Activated CD8-positive, alpha-beta T cell treated with anti-CD3 and anti-CD28 coated beads for 36 hours (primary cell): ENCODE data around the gene MRPL53. TPM values are rescaled to one million over a fixed set of nuclear protein-coding genes. Genes with fewer than 3 reads are reported as not detected.

Source experiments
- ATAC-seq: fragments of 200-7000 bp; cut with Tn5 transposase; one replicate; pipeline ENCODE4 v1.10.0; 2021; ENCODE audit warnings: mild to moderate bottlenecking, moderate library complexity
- CTCF ChIA-PET: fragments of 350-600 bp; sonication (Branson Sonifier 250); formaldehyde crosslinking; loops from one replicate; lab custom pipeline; 2021; ENCODE audit warnings: antibody characterized with exemption; lab: Charles Lee
- POLR2A ChIA-PET: fragments of 350-600 bp; sonication (Branson Sonifier 250); formaldehyde crosslinking; loops from one replicate; lab custom pipeline; 2021; ENCODE audit warnings: antibody characterized with exemption; lab: Charles Lee
- DNase-seq: peaks from one replicate; pipeline ENCODE4 v3.0.0-alpha.2; 2020
- H3K27ac Mint-ChIP-seq: one replicate; pipeline ENCODE4 v1.8.0; 2021; ENCODE audit warnings: mild to moderate bottlenecking, mixed read lengths
- H3K27me3 Mint-ChIP-seq: one replicate; pipeline ENCODE4 v1.8.0; 2021; ENCODE audit warnings: mixed read lengths
- H3K36me3 Mint-ChIP-seq: one replicate; pipeline ENCODE4 v1.8.0; 2021; ENCODE audit warnings: low read depth, mixed read lengths
- H3K4me1 Mint-ChIP-seq: one replicate; pipeline ENCODE4 v1.8.0; 2021; ENCODE audit warnings: low read depth, mixed read lengths
- H3K4me3 Mint-ChIP-seq: one replicate; pipeline ENCODE4 v1.8.0; 2021; ENCODE audit warnings: mild to moderate bottlenecking, moderate library complexity, mixed read lengths
- H3K9me3 Mint-ChIP-seq: one replicate; pipeline ENCODE4 v1.8.0; 2021; ENCODE audit warnings: mixed read lengths
- CTCF ChIP-seq: fragments of 200-600 bp; IDR thresholded peaks from one replicate; pipeline ENCODE4 v1.8.0; 2022; ENCODE audit warnings: antibody characterized with exemption, mild to moderate bottlenecking
- intact Hi-C: fragments of 100-400 bp; cut with micrococcal nuclease; formaldehyde crosslinking; loops from one replicate; pipeline ENCODE4 v1.10.0; 2022
- total RNA-seq, 2 experiments: library from RNA; stranded (reverse); gene quantifications; one replicate each; pipeline ENCODE4 v1.2.3, GENCODE V29; 2021

The MRPL53 gene
- total RNA-seq, 2 experiments from 2014 or later = 111 to 113 TPM

GRCh38 chr2:74510272-74510671, 37.8 kb upstream of the MRPL53 start:
- H3K27me3 Mint-ChIP-seq = peaks cover 41% of the 10 kb centered on the region
- no peak for ATAC-seq
- ChIA-PET POLR2A (interaction anchor here (0.7 to 4.8 kb wide), 8 partner anchors 10 to 76 kb away, joined by 3 to 21 read pairs (median 4); partner anchors contain the start of genes AUP1, CCDC142, HTRA2 and LBX2), CTCF (interaction anchor here (0.5 to 1.9 kb wide), 5 partner anchors 12 to 141 kb away, joined by 3 to 5 read pairs (median 3); partner anchors contain the start of gene C2orf81)
- no peak for DNase-seq
- peaks cover 31% of the 10 kb centered on the region for H3K4me1 Mint-ChIP-seq
- no peak overlapping the region for H3K27ac Mint-ChIP-seq
- intact Hi-C loops = no loop called here
- H3K4me3 Mint-ChIP-seq = no peak overlapping the region
- no peaks in the 10 kb centered on the region for H3K9me3 Mint-ChIP-seq
- TF ChIP-seq CTCF = no peak
- H3K36me3 Mint-ChIP-seq = peaks cover 16% of the 10 kb centered on the region

- ATAC-seq = peak; percentile 7
- intact Hi-C loops = no loop called here
- peak; percentile 54 for DNase-seq
- Mint-ChIP-seq H3K4me1 (peaks cover 36% of the 10 kb centered on the region), H3K27me3 (peaks cover 43% of the 10 kb centered on the region), H3K9me3 (no peaks in the 10 kb centered on the region), H3K36me3 (peaks cover 33% of the 10 kb centered on the region), H3K4me3 (peak overlapping the region; percentile 94), H3K27ac (peak overlapping the region; percentile 99)
- no peak for TF ChIP-seq CTCF
- ChIA-PET CTCF (interaction anchor here (1.0 to 3.4 kb wide), 6 partner anchors 9 to 83 kb away, joined by 3 to 27 read pairs (median 4); partner anchors contain the start of gene LBX2), POLR2A (interaction anchor here (0.5 to 4.8 kb wide), 5 partner anchors 8 to 308 kb away, joined by 3 to 21 read pairs (median 4); partner anchors contain the start of genes AUP1, HTRA2, INO80B and LBX2)
Observed at GRCh38 chr2:74507926-74508520, 35.5 kb upstream of the MRPL53 start.

- H3K4me3 Mint-ChIP-seq = peak within 1 kb of the TSS; percentile 94
- ChIA-PET POLR2A (interaction anchor here (1.0 to 4.8 kb wide), 8 partner anchors 10 to 77 kb away, joined by 3 to 21 read pairs (median 4); partner anchors contain the start of genes AUP1, CCDC142, HTRA2 and INO80B), CTCF (interaction anchor here (0.9 to 3.4 kb wide), 8 partner anchors 7 to 84 kb away, joined by 3 to 27 read pairs (median 4); partner anchors contain the start of genes AUP1, HTRA2, MRPL53 and TLX2)
- intact Hi-C loops = no loop called here
- ATAC-seq (peak; percentile 91), DNase-seq (peak; percentile 100)
- H3K27ac Mint-ChIP-seq = peak within 1 kb of the TSS; percentile 99
- peaks cover 42% of the 10 kb centered on the region for H3K4me1 Mint-ChIP-seq
- peaks cover 44% of the 10 kb centered on the region for H3K27me3 Mint-ChIP-seq
- H3K9me3 Mint-ChIP-seq = no peaks in the 10 kb centered on the region
- peak; percentile 50 for TF ChIP-seq CTCF
- H3K36me3 Mint-ChIP-seq = peaks cover 33% of the 10 kb centered on the region
Observed at GRCh38 chr2:74507145-74507925, 34.9 kb upstream of the MRPL53 start, which contains the start of gene PCGF1. PCGF1 (minus strand) TSS chr2:74507695; CDS start chr2:74507668, 27 bp downstream.

GRCh38 chr2:74505448-74506246, 33.2 kb upstream of the MRPL53 start:
- no peak overlapping the region for H3K27ac Mint-ChIP-seq
- CTCF ChIA-PET = interaction anchor here (0.9 to 3.4 kb wide), 4 partner anchors 9 to 82 kb away, joined by 3 to 27 read pairs (median 5); partner anchors contain the start of genes AUP1, HTRA2 and TLX2
- H3K27me3 Mint-ChIP-seq = peaks cover 46% of the 10 kb centered on the region
- H3K4me1 Mint-ChIP-seq = peaks cover 43% of the 10 kb centered on the region
- DNase-seq (no peak), ATAC-seq (no peak)
- intact Hi-C loops = no loop called here
- TF ChIP-seq CTCF = no peak
- H3K4me3 Mint-ChIP-seq = peak overlapping the region; percentile 12
- no peaks in the 10 kb centered on the region for H3K9me3 Mint-ChIP-seq
- POLR2A ChIA-PET = interaction anchor here (4.8 kb wide), 1 partner anchor 24 kb away, joined by 21 read pairs; the partner anchor contains the start of genes AUP1 and HTRA2
- H3K36me3 Mint-ChIP-seq = peaks cover 33% of the 10 kb centered on the region
